ENCODE measurements around the gene TRIM13.
"Not testable (repeated sequence)": the region's sequence is repeated elsewhere in the genome, so short reads cannot be mapped to it uniquely, and the experiment has no call there.

TRIM13 gene, protein sequence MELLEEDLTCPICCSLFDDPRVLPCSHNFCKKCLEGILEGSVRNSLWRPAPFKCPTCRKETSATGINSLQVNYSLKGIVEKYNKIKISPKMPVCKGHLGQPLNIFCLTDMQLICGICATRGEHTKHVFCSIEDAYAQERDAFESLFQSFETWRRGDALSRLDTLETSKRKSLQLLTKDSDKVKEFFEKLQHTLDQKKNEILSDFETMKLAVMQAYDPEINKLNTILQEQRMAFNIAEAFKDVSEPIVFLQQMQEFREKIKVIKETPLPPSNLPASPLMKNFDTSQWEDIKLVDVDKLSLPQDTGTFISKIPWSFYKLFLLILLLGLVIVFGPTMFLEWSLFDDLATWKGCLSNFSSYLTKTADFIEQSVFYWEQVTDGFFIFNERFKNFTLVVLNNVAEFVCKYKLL

DNA sequence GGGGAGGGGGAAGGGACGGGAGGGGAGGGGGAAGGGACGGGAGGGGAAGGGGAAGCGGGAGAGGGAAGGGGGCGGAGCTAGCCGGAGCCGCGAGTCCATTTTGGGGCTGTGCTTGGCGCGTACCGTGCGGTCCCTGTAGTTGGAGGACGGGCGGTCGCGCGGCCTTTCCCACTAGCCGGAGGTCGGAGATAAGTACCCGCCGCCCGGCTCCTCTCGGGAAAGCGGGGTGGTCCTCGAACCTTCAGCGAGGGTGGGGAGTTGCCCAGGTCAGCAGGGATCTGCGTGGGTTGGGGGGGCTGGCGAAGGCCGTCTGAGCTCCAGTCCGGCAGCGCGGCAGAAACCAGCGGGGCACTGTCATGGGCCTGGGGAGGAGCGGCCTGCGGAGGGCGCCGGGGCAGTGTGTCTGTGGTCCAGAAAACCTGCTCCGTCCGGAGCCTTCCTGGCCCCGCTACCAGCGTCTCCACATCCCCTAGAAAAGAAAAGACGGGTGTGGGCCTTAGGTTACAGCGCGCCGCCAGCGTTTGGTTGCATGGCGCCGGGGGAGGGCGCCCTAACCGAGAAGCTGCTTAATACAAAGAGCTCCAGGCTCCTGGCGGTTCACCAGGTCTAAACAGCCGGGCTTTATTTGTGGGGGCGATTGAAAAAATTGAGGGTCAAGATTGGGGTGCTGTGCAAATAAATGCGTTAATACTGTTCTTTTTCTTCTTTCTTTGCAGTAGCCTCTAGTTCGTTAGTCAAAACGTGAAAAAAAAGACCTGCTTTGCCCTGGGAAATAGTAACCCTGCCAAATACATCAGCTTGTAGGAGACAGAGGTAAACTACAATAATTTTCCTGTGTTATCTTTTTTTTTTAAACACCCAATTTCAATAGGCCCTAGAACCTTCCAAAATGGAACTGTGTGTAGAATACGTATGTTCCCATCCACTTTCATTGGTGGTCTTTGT lies at the start of gene TRIM13:
Gene TRIM13 (plus strand): TSS at position 92 of the 945 bp plus-strand sequence. CDS start 14,899 bp downstream, outside the sequence.
- peak; percentile 68 for DNase-seq (ENCODE audit: extremely low spot score)
- TF ChIP-seq FOXA1 (IDR thresholded peaks at IDR 0.05), result no peak
- no peak for TF ChIP-seq SP1 (IDR thresholded peaks at IDR 0.05)
- TF ChIP-seq NFRKB (IDR thresholded peaks at IDR 0.05), result no peak
- TF ChIP-seq FOXK2 (IDR thresholded peaks at IDR 0.05), result no peak
- no peak for TF ChIP-seq CTBP1 (IDR thresholded peaks at IDR 0.05; ENCODE audit: borderline replicate concordance)
- no peak for TF ChIP-seq L3MBTL2 (conservative IDR thresholded peaks at IDR 0.05)
- TF ChIP-seq BHLHE40 (IDR thresholded peaks at IDR 0.05; ENCODE audit: borderline replicate concordance), result no peak
- TF ChIP-seq SUZ12 (IDR thresholded peaks at IDR 0.05), result no peak
- TF ChIP-seq FOXM1 (IDR thresholded peaks at IDR 0.05; ENCODE audit: borderline replicate concordance), result no peak
- no peak for TF ChIP-seq HDGF (IDR thresholded peaks at IDR 0.05; ENCODE audit: borderline replicate concordance)
- TF ChIP-seq, protein P1, sequence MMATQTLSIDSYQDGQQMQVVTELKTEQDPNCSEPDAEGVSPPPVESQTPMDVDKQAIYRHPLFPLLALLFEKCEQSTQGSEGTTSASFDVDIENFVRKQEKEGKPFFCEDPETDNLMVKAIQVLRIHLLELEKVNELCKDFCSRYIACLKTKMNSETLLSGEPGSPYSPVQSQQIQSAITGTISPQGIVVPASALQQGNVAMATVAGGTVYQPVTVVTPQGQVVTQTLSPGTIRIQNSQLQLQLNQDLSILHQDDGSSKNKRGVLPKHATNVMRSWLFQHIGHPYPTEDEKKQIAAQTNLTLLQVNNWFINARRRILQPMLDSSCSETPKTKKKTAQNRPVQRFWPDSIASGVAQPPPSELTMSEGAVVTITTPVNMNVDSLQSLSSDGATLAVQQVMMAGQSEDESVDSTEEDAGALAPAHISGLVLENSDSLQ (IDR thresholded peaks at IDR 0.05), result no peak
- no peak for TF ChIP-seq TARDBP (IDR thresholded peaks at IDR 0.05)
- TF ChIP-seq ZNF384 (IDR thresholded peaks at IDR 0.05), result no peak
- TF ChIP-seq ARNT (IDR thresholded peaks at IDR 0.05), result no peak
- no peak for TF ChIP-seq ELF4 (IDR thresholded peaks at IDR 0.05)
- TF ChIP-seq LEF1 (IDR thresholded peaks at IDR 0.05; ENCODE audit: borderline replicate concordance), result no peak
- CTCF ChIA-PET, result interaction anchor here (0.6 to 1.3 kb wide), 8 partner anchors 17 to 915 kb away, joined by 3 to 8 read pairs (median 3); no protein-coding TSS in a partner anchor
- POLR2A ChIA-PET, result interaction anchor here (0.7 to 2.2 kb wide), 16 partner anchors 10 to 547 kb away, joined by 3 to 20 read pairs (median 4); partner anchors contain the start of gene SPRYD7

DNA sequence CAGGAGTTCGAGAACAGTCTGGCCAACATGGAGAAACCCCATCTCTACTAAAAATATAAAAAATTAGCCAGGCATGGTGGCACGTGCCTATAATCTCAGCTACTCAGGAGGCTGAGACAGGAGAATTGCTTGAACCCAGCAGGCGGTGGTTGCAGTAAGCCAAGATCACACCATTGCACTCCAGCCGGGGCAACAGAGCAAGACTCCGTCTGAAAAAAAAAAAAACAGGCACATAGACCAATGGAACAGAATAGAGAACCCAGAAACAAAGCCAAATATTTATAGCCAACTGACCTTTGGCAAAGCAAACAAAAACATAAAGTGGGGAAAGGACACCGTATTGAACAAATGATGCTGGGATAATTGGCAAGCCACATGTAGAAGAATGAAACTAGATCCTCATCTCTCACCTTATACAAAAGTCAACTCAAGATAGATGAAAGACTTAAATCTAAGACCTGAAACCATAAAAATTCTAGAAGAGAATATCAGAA lies 48.0 kb upstream of the TRIM13 start:
- DNase-seq (ENCODE audit: extremely low spot score); CTCF ChIA-PET; POLR2A ChIA-PET: not testable (repeated sequence)

DNA sequence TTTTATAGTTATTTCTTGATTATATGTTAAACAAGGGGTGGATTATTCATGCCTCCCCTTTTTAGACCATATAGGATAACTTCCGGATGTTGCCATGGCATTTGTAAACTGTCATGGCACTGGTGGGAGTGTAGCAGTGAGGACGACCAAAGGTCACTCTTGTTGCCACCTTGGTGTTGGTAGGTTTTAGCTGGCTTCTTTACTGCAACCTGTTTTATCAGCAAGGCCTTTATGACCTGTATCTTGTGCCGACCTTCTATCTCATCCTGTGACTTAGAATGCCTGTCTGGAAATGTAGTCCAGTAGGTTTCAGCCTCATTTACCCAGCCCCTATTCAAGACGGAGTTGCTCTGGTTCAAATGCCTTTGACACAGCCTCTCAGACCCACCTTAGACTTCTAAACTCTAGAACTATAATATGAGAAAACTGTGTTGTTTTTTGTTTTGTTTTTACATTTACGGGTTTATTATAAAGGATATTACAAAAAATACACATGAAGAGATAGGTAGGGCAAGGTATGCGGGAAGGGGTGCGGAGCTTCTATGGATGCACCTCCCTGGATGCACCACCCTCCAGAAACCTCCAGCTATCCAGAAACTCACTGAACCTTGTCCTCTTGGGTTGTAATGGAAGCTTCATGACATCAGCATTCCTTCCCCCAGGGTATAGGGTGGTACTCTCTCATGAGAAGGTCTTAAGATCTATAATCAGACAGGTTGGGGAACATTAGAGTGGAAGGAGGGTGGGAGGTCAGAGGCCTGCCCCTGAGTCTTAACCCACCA lies 44.9 kb upstream of the TRIM13 start:
- POLR2A ChIA-PET, result no interaction called here
- no peak for DNase-seq (ENCODE audit: extremely low spot score)
- TF ChIP-seq FOXK2 (IDR thresholded peaks at IDR 0.05), result no peak
- no peak for TF ChIP-seq ARNT (IDR thresholded peaks at IDR 0.05)
- TF ChIP-seq ZNF384 (IDR thresholded peaks at IDR 0.05), result no peak
- TF ChIP-seq ELF4 (IDR thresholded peaks at IDR 0.05), result no peak
- no peak for TF ChIP-seq SP1 (IDR thresholded peaks at IDR 0.05)
- no peak for TF ChIP-seq HDGF (IDR thresholded peaks at IDR 0.05; ENCODE audit: borderline replicate concordance)
- TF ChIP-seq L3MBTL2 (conservative IDR thresholded peaks at IDR 0.05), result no peak
- no peak for TF ChIP-seq NFRKB (IDR thresholded peaks at IDR 0.05)
- TF ChIP-seq FOXM1 (IDR thresholded peaks at IDR 0.05; ENCODE audit: borderline replicate concordance), result no peak
- TF ChIP-seq, protein P1 (IDR thresholded peaks at IDR 0.05), result no peak
- no peak for TF ChIP-seq SUZ12 (IDR thresholded peaks at IDR 0.05)
- TF ChIP-seq LEF1 (IDR thresholded peaks at IDR 0.05; ENCODE audit: borderline replicate concordance), result no peak
- no peak for TF ChIP-seq BHLHE40 (IDR thresholded peaks at IDR 0.05; ENCODE audit: borderline replicate concordance)
- TF ChIP-seq TARDBP (IDR thresholded peaks at IDR 0.05), result no peak
- no peak for TF ChIP-seq FOXA1 (IDR thresholded peaks at IDR 0.05)
- TF ChIP-seq CTBP1 (IDR thresholded peaks at IDR 0.05; ENCODE audit: borderline replicate concordance), result no peak
- CTCF ChIA-PET, result interaction anchor here (0.6 kb wide), 1 partner anchor 980 kb away, joined by 3 read pairs; no protein-coding TSS in a partner anchor

DNA sequence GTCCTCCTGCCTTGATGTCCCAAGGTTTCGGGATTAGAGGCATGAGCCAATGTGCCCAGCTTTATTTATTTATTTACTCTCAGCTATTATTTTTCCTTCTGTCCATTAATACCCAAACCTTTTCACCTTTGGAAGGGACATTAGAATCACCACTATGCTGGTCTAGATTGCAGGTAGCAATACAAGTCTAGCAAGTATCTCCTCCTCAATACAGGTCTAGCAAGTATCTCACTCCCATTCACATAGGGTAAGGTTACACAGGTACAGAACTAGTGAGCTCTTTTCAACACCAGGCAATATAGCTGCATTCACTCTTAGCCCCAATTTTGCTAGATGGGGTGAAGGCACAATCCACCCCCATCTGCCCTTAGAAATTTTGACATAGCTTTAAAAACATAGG lies 43.3 kb upstream of the TRIM13 start:
- no peak for DNase-seq (ENCODE audit: extremely low spot score)
- ChIA-PET CTCF (interaction anchor here (1.4 kb wide), 1 partner anchor 23 kb away, joined by 6 read pairs; no protein-coding TSS in a partner anchor), POLR2A (interaction anchor here (1.1 kb wide), 1 partner anchor 17 kb away, joined by 3 read pairs; the partner anchor contains the start of gene SPRYD7)
- no peak for TF ChIP-seq SUZ12 (IDR thresholded peaks at IDR 0.05)
- no peak for TF ChIP-seq CTBP1 (IDR thresholded peaks at IDR 0.05; ENCODE audit: borderline replicate concordance)
- TF ChIP-seq TARDBP (IDR thresholded peaks at IDR 0.05), result no peak
- TF ChIP-seq SP1 (IDR thresholded peaks at IDR 0.05), result no peak
- no peak for TF ChIP-seq ZNF384 (IDR thresholded peaks at IDR 0.05)
- TF ChIP-seq, protein P1 (IDR thresholded peaks at IDR 0.05), result no peak
- no peak for TF ChIP-seq LEF1 (IDR thresholded peaks at IDR 0.05; ENCODE audit: borderline replicate concordance)
- no peak for TF ChIP-seq NFRKB (IDR thresholded peaks at IDR 0.05)
- no peak for TF ChIP-seq L3MBTL2 (conservative IDR thresholded peaks at IDR 0.05)
- no peak for TF ChIP-seq FOXK2 (IDR thresholded peaks at IDR 0.05)
- TF ChIP-seq ARNT (IDR thresholded peaks at IDR 0.05), result no peak
- no peak for TF ChIP-seq ELF4 (IDR thresholded peaks at IDR 0.05)
- TF ChIP-seq FOXA1 (IDR thresholded peaks at IDR 0.05), result no peak
- TF ChIP-seq HDGF (IDR thresholded peaks at IDR 0.05; ENCODE audit: borderline replicate concordance), result no peak
- no peak for TF ChIP-seq FOXM1 (IDR thresholded peaks at IDR 0.05; ENCODE audit: borderline replicate concordance)
- TF ChIP-seq BHLHE40 (IDR thresholded peaks at IDR 0.05; ENCODE audit: borderline replicate concordance), result no peak

All from HEK293T (cell line).